ENCODE results near the gene C8A. TPM values are rescaled to one million over a fixed set of nuclear protein-coding genes. Genes with fewer than 3 reads are reported as not detected.

Gene C8A
- total and polyA plus RNA-seq, 4 donors, result 144 to 669 (median 275) TPM

DNA sequence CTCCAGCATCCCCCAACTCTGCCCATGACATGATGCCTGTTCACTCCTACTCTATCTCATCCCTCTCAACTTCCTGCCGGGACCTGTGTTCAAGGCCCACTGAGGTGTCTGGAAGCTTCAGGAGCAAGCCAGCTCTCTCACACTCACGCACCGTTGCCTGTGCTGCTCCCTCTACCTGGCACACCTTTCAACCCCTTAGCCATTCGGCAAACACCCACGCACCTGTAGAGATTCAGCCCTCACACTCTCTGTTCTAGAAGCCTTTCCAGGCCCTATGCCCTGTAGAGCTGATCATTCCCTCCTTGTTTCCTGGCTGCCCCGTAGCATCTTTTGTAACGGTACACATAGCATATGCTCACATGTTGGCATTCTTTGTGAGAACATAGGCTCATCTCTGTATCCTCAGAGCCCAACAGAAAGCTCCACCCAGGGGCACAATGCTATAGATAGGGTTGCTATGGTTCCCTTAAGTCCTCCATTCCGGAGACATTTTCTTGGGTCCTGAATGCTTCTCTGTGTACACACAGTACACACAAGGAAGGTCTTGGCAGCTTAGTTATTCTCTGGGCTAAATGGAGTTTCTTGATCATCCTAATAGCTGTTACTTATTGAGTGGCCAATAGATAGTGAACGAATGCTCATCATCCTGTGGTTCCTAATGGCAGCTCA lies 109.9 kb downstream of the C8A start:
- WGBS, result 34% methylated on average over 9 of the region's 9 CpGs
- TF ChIP-seq HNF4G (IDR thresholded peaks at IDR 0.05), result no peak
- peak; percentile 69 to 71 for TF ChIP-seq EGR1 (IDR thresholded peaks at IDR 0.05; ENCODE audit: low read depth in 2 of 2)
- TF ChIP-seq HNF4A (conservative IDR thresholded peaks at IDR 0.05), result no peak
- TF ChIP-seq YY1 (IDR thresholded peaks at IDR 0.05), result peak; percentile 14
- no peak for TF ChIP-seq GABPA (IDR thresholded peaks at IDR 0.05 in 1 of 2, conservative IDR thresholded peaks at IDR 0.05 in 1 of 2)
- Histone ChIP-seq H3K4me3 (ENCODE audit: low read depth in 1 of 3, low read length in 3 of 3) (peak overlapping the region; percentile 59 to 93 (median 90)), H3K27ac (ENCODE audit: low read depth in 1 of 2, low read length in 2 of 2) (peak overlapping the region; percentile 91 to 93), H3K4me1 (ENCODE audit: control insufficient read depth in 4 of 4, insufficient read depth in 4 of 4, low read length in 3 of 4) (peaks cover 3 to 55% (median 24%) of the 10 kb centered on the region in 4 donors), H3K36me3 (ENCODE audit: control insufficient read depth in 4 of 4, insufficient read depth in 3 of 4, low read depth in 1 of 4, low read length in 3 of 4) (peaks cover 0 to 10% (median 3%) of the 10 kb centered on the region in 4 donors), H3K9ac (ENCODE audit: low read depth in 1 of 2, low read length in 2 of 2) (peak overlapping the region; percentile 76 to 99), H3K9me3 (ENCODE audit: control insufficient read depth in 4 of 4, low read length in 3 of 4) (no peaks in the 10 kb centered on the region), H3K27me3 (ENCODE audit: control insufficient read depth in 4 of 4, insufficient read depth in 4 of 4, low read length in 3 of 4) (no peaks in the 10 kb centered on the region)
- DNase-seq (ENCODE audit: low spot score), result no peak

- no peak for DNase-seq (ENCODE audit: low spot score)
- no peaks in the 10 kb centered on the region for H3K9me3 ChIP-seq (ENCODE audit: control insufficient read depth in 4 of 4, low read length in 3 of 4)
- H3K27ac ChIP-seq (ENCODE audit: low read depth in 1 of 2, low read length in 2 of 2), result peak overlapping the region; percentile 91 to 93
- H3K27me3 ChIP-seq (ENCODE audit: control insufficient read depth in 4 of 4, insufficient read depth in 4 of 4, low read length in 3 of 4), result no peaks in the 10 kb centered on the region
- peak overlapping the region; percentile 59 to 93 (median 90) for H3K4me3 ChIP-seq (ENCODE audit: low read depth in 1 of 3, low read length in 3 of 3)
- 33% methylated on average over 3 of the region's 3 CpGs for WGBS
- H3K36me3 ChIP-seq (ENCODE audit: control insufficient read depth in 4 of 4, insufficient read depth in 3 of 4, low read depth in 1 of 4, low read length in 3 of 4), result peaks cover 0 to 6% (median 0%) of the 10 kb centered on the region in 4 donors
- peaks cover 3 to 54% (median 19%) of the 10 kb centered on the region in 4 donors for H3K4me1 ChIP-seq (ENCODE audit: control insufficient read depth in 4 of 4, insufficient read depth in 4 of 4, low read length in 3 of 4)
- TF ChIP-seq FOXA1 (IDR thresholded peaks at IDR 0.05) (no peak), FOXA2 (IDR thresholded peaks at IDR 0.05) (no peak), NR2F2 (IDR thresholded peaks at IDR 0.05) (no peak), RAD21 (IDR thresholded peaks at IDR 0.05) (no peak), SP1 (IDR thresholded peaks at IDR 0.05) (no peak), HNF4A (conservative IDR thresholded peaks at IDR 0.05) (no peak), TAF1 (conservative IDR thresholded peaks at IDR 0.05) (no peak), ZBTB33 (IDR thresholded peaks at IDR 0.05) (no peak), REST (IDR thresholded peaks at IDR 0.05) (no peak), JUND (IDR thresholded peaks at IDR 0.05) (no peak)
- peak overlapping the region; percentile 76 to 99 for H3K9ac ChIP-seq (ENCODE audit: low read depth in 1 of 2, low read length in 2 of 2)
These were observed 110.6 kb downstream of the C8A start for GRCh38 chr1:56965191-56965590.
